GM10847 (cell line): ENCODE data around the gene ATP1B2.

ENCODE experiments used
- POLR2A ChIP-seq: IDR thresholded peaks from 2 replicates; pipeline ENCODE4 v1.6.1; 2011; ENCODE audit not compliant: insufficient read length; ENCODE audit errors: extremely low read depth

Gene ATP1B2

GRCh38 chr17:7650509-7651096 lies at the start of gene ATP1B2:
TSS of gene ATP1B2 (plus strand) at chr17:7650926. CDS start at chr17:7651519, 593 bp downstream.
- no peak for TF ChIP-seq POLR2A

- TF ChIP-seq POLR2A = no peak
Observed at GRCh38 chr17:7606280-7606679, 44.4 kb upstream of the ATP1B2 start.

- TF ChIP-seq POLR2A = no peak
Observed at GRCh38 chr17:7610641-7611040, 40.1 kb upstream of the ATP1B2 start.

- no peak for TF ChIP-seq POLR2A
Observed at GRCh38 chr17:7611635-7612293, 39.0 kb upstream of the ATP1B2 start.

GRCh38 chr17:7612294-7612640 lies 38.5 kb upstream of the ATP1B2 start:
- TF ChIP-seq POLR2A = no peak

GRCh38 chr17:7613769-7614424 lies 36.8 kb upstream of the ATP1B2 start:
- no peak for TF ChIP-seq POLR2A

GRCh38 chr17:7614425-7615264 lies 36.1 kb upstream of the ATP1B2 start, which contains the start of gene FXR2:
TSS of gene FXR2 (minus strand) at chr17:7614897. CDS start at chr17:7614532, 365 bp downstream.
- TF ChIP-seq POLR2A = peak; percentile 52

GRCh38 chr17:7615265-7615747 lies 35.4 kb upstream of the ATP1B2 start:
- peak; percentile 8 for TF ChIP-seq POLR2A

- no peak for TF ChIP-seq POLR2A
Observed at GRCh38 chr17:7618608-7619007, 32.1 kb upstream of the ATP1B2 start.

GRCh38 chr17:7620835-7621234 lies 29.9 kb upstream of the ATP1B2 start:
- TF ChIP-seq POLR2A = no peak

GRCh38 chr17:7623661-7624060 lies 27.1 kb upstream of the ATP1B2 start:
- no peak for TF ChIP-seq POLR2A

GRCh38 chr17:7626307-7626706 lies 24.4 kb upstream of the ATP1B2 start:
- no peak for TF ChIP-seq POLR2A

GRCh38 chr17:7626956-7627249 lies 23.8 kb upstream of the ATP1B2 start:
- no peak for TF ChIP-seq POLR2A

GRCh38 chr17:7627250-7628121 lies 23.2 kb upstream of the ATP1B2 start, which contains the start of gene SAT2:
TSS of gene SAT2 (minus strand) at chr17:7627821. CDS start at chr17:7627635, 186 bp downstream.
- peak; percentile 53 for TF ChIP-seq POLR2A
